Tibial nerve (tissue), 4 donors: Measurements from ENCODE around the gene ASF1A. TPM values are rescaled to one million over a fixed set of nuclear protein-coding genes. Genes with fewer than 3 reads are reported as not detected.

Experiments
- DNase-seq, 2 donors: peaks; one replicate each; pipeline ENCODE4 v3.0.0-alpha.2; 2019; ENCODE audit warnings: low spot score in 2 of 2
- H3K27ac ChIP-seq, 4 donors: fragments of 200-600 bp; sonication (generic) in 3 of 4; one replicate each; pipeline ENCODE4 v1.5.1; 2017 to 2019; ENCODE audit warnings: mild to moderate bottlenecking in 1 of 4
- H3K27me3 ChIP-seq, 2 donors: fragments of 200-600 bp; sonication (generic) in 1 of 2; one replicate each; pipeline versions ENCODE4 v1.5.1 to v1.6.0; 2017 to 2019
- H3K36me3 ChIP-seq, 3 donors: fragments of 200-600 bp; sonication (generic); one replicate each; pipeline ENCODE4 v1.5.1; 2018 to 2019
- H3K4me1 ChIP-seq, 4 donors: fragments of 200-600 bp; sonication (generic) in 3 of 4; one replicate each; pipeline ENCODE4 v1.5.1; 2017 to 2019
- H3K4me3 ChIP-seq, 4 donors: fragments of 200-600 bp; sonication (generic) in 3 of 4; one replicate each; pipeline ENCODE4 v1.5.1; 2017 to 2019; ENCODE audit warnings: mild to moderate bottlenecking in 1 of 4, moderate library complexity in 1 of 4
- H3K9me3 ChIP-seq, 4 donors: fragments of 200-600 bp; sonication (generic) in 3 of 4; one replicate each; pipeline ENCODE4 v1.5.1; 2017 to 2019
- CTCF ChIP-seq, 5 experiments: fragments of 200-600 bp in 3 of 5; fragments of 450-650 bp in 2 of 5; sonication (generic) in 3 of 5; IDR thresholded peaks; one replicate each; pipeline ENCODE4 v1.5.1; 2016 to 2019; ENCODE audit warnings: antibody characterized with exemption in 5 of 5, mild to moderate bottlenecking in 3 of 5, moderate library complexity in 2 of 5
- EP300 ChIP-seq, 2 donors: sonication (generic); formaldehyde crosslinking; IDR thresholded peaks; one replicate each; pipeline ENCODE4 v1.6.1; 2017; ENCODE audit warnings: antibody characterized with exemption in 2 of 2, mild to moderate bottlenecking in 1 of 2
- POLR2A ChIP-seq, 2 donors: fragments of 450-650 bp; IDR thresholded peaks; one replicate each; pipeline ENCODE4 v1.6.1; 2017; ENCODE audit warnings: antibody characterized with exemption in 2 of 2, mild to moderate bottlenecking in 2 of 2, moderate library complexity in 2 of 2
- WGBS, 2 donors: methylation state at CpG; one replicate each; pipeline ENCODE4 v1.1.5; 2018; 5-methylcytosine and 5-hydroxymethylcytosine counted together
- total RNA-seq, 4 donors: library from RNA; depleted of rRNA; stranded (reverse); fragments of >200 nt; gene quantifications; one replicate each; pipeline ENCODE4 v1.1.0, GENCODE V29; 2016

Gene ASF1A
- total RNA-seq, 4 donors from 2014 or later = 8.6 to 14.2 (median 13.0) TPM

GRCh38 chr6:118872726-118873125, 21.2 kb upstream of the ASF1A start:
- Histone ChIP-seq H3K27ac (no peak overlapping the region), H3K27me3 (no peaks in the 10 kb centered on the region), H3K9me3 (no peaks in the 10 kb centered on the region), H3K36me3 (no peaks in the 10 kb centered on the region), H3K4me3 (no peak overlapping the region), H3K4me1 (peaks cover 0 to 8% (median 0%) of the 10 kb centered on the region in 4 donors)
- WGBS, 2 donors = 90 to 94% methylated on average over 2 of the region's 2 CpGs
- TF ChIP-seq CTCF (IDR thresholded peaks at IDR 0.05) (no peak), EP300 (IDR thresholded peaks at IDR 0.05) (no peak), POLR2A (IDR thresholded peaks at IDR 0.05) (no peak)
- no peak for DNase-seq

GRCh38 chr6:118873239-118873638, 20.7 kb upstream of the ASF1A start:
- no peak for DNase-seq
- Histone ChIP-seq H3K27me3 (no peaks in the 10 kb centered on the region), H3K4me1 (peaks cover 0 to 8% (median 0%) of the 10 kb centered on the region in 4 donors), H3K4me3 (no peak overlapping the region), H3K9me3 (no peaks in the 10 kb centered on the region), H3K36me3 (no peaks in the 10 kb centered on the region), H3K27ac (no peak overlapping the region)
- no peak for TF ChIP-seq CTCF (IDR thresholded peaks at IDR 0.05)
- TF ChIP-seq POLR2A (IDR thresholded peaks at IDR 0.05) = no peak
- TF ChIP-seq EP300 (IDR thresholded peaks at IDR 0.05) = no peak
- 85 to 87% methylated on average over 2 of the region's 2 CpGs for WGBS, 2 donors

DNA sequence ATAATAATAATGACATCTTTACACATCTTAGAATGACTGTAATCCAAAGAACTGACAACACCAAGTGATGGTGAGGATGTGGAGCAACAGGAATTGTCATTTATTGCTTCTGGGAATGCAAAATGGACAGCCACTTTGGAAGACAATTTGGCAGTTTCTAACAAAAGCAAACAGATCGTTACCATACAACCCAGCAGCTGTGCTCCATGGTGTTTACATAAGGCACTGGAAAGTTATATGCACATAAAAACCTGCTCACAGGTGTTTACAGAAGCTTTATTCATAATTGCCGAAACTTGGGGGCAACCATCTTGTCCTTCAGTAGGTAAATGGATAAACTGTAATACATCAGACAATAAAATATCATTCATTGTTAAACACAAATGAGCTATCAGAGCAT, 18.3 kb upstream of the ASF1A start:
- no peaks in the 10 kb centered on the region for H3K36me3 ChIP-seq
- no peak for TF ChIP-seq POLR2A (IDR thresholded peaks at IDR 0.05)
- TF ChIP-seq EP300 (IDR thresholded peaks at IDR 0.05) = no peak
- TF ChIP-seq CTCF (IDR thresholded peaks at IDR 0.05) = no peak
- H3K27ac ChIP-seq = no peak overlapping the region
- H3K27me3 ChIP-seq = no peaks in the 10 kb centered on the region
- H3K4me1 ChIP-seq = peaks cover 0 to 12% (median 0%) of the 10 kb centered on the region in 4 donors
- WGBS, 2 donors = 89 to 97% methylated on average over 2 of the region's 2 CpGs
- no peak for DNase-seq
- no peak overlapping the region for H3K4me3 ChIP-seq
- H3K9me3 ChIP-seq = no peaks in the 10 kb centered on the region

- no peak overlapping the region for H3K4me3 ChIP-seq
- no peaks in the 10 kb centered on the region for H3K27me3 ChIP-seq
- 64 to 70% methylated on average over 1 of the region's 1 CpG for WGBS, 2 donors
- no peaks in the 10 kb centered on the region for H3K9me3 ChIP-seq
- H3K27ac ChIP-seq = no peak overlapping the region
- TF ChIP-seq EP300 (IDR thresholded peaks at IDR 0.05) (no peak), POLR2A (IDR thresholded peaks at IDR 0.05) (no peak), CTCF (IDR thresholded peaks at IDR 0.05) (no peak)
- H3K4me1 ChIP-seq = peaks cover 0 to 15% (median 0%) of the 10 kb centered on the region in 4 donors
- H3K36me3 ChIP-seq = no peaks in the 10 kb centered on the region
- DNase-seq = no peak
Observed at GRCh38 chr6:118876198-118876597, 17.8 kb upstream of the ASF1A start.

DNA sequence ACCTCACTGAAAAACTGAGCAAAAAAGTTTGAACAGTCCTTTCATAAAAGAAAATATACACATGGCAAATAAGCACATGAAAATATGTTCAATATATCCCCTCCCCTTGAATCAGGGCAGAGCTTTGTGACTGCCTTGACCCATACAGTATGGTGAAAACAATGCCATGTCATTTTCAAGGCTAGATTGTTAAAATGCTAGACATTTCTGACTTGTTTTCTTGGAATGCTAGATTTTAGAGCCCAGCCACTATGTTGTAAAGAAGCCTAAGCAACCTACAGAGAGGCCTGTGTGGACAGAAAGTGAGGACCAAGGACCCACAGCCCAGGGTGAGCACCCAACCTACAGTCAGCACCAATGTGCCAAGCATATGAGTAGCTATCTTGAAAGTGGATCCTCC, 17.1 kb upstream of the ASF1A start:
- Histone ChIP-seq H3K4me1 (peaks cover 0 to 15% (median 0%) of the 10 kb centered on the region in 4 donors), H3K9me3 (no peaks in the 10 kb centered on the region), H3K27me3 (no peaks in the 10 kb centered on the region), H3K4me3 (no peak overlapping the region), H3K27ac (peak overlapping the region in 1 of 4 donors; percentile 6), H3K36me3 (no peaks in the 10 kb centered on the region)
- no peak for TF ChIP-seq EP300 (IDR thresholded peaks at IDR 0.05)
- TF ChIP-seq POLR2A (IDR thresholded peaks at IDR 0.05) = no peak
- no peak for TF ChIP-seq CTCF (IDR thresholded peaks at IDR 0.05)
- DNase-seq = no peak
